ENCODE measurements around the gene ID3.

- no peak for TF ChIP-seq ZNF274 (IDR thresholded peaks at IDR 0.05; ENCODE audit: low read depth, low read length)
- TF ChIP-seq YY1 (IDR thresholded peaks at IDR 0.05; ENCODE audit: insufficient read depth, insufficient read length): no peak
These were observed 35.1 kb downstream of the ID3 start for GRCh38 chr1:23524163-23524562.
